Measurements from ENCODE around the gene TMEM31.

Gene TMEM31

DNA sequence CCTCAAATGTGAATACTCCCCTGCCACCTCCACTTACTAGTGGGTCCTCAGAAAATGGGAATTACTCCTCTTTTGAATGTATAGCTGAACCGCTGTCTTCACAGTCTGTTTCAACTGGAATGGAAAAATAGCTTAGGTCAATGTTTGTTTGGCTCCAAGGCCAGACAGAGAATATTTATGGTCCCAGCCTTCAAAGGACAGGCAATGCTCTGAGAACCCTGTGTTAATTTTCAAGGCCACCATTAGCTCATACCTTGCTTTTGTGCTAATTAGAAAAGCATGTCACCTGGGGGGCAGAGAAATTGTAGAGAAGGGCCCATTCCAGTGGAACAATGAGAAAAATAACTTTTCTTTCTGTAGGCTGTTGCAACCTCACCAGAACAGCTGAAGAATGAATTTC, 19.6 kb upstream of the TMEM31 start:
- peaks cover 5% of the 10 kb centered on the region for H3K36me3 Mint-ChIP-seq (ENCODE audit: low read depth)
- H3K27ac Mint-ChIP-seq, result no peak overlapping the region
- no peak overlapping the region for H3K4me3 Mint-ChIP-seq
- H3K9me3 Mint-ChIP-seq, result no peaks in the 10 kb centered on the region
- no peak for DNase-seq
- H3K27me3 Mint-ChIP-seq, result peaks cover 24% of the 10 kb centered on the region
- no peaks in the 10 kb centered on the region for H3K4me1 Mint-ChIP-seq (ENCODE audit: low read depth)

DNA sequence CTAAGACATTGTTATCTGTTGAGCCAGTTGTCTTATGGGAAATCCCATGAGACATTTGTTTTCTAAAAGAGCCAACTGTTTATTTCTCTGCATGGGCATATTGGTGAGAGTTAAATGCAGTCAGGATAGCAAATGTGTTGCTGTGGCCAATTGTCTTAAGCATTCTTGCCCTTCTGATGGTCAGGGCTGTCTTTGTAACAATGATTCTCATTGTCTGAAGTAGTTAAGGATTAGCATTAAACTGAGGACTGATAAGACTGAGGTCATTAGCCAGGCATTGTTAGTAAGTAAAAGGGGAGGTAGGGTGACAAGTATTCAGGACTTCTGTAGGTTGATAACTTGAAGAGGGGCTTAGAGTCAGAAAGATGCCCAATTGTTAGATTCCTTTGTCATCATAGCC, 13.0 kb upstream of the TMEM31 start:
- no peak overlapping the region for H3K4me3 Mint-ChIP-seq
- H3K4me1 Mint-ChIP-seq (ENCODE audit: low read depth), result no peaks in the 10 kb centered on the region
- H3K27ac Mint-ChIP-seq, result no peak overlapping the region
- no peak for DNase-seq
- H3K9me3 Mint-ChIP-seq, result no peaks in the 10 kb centered on the region
- peaks cover 40% of the 10 kb centered on the region for H3K27me3 Mint-ChIP-seq
- H3K36me3 Mint-ChIP-seq (ENCODE audit: low read depth), result no peaks in the 10 kb centered on the region

DNA sequence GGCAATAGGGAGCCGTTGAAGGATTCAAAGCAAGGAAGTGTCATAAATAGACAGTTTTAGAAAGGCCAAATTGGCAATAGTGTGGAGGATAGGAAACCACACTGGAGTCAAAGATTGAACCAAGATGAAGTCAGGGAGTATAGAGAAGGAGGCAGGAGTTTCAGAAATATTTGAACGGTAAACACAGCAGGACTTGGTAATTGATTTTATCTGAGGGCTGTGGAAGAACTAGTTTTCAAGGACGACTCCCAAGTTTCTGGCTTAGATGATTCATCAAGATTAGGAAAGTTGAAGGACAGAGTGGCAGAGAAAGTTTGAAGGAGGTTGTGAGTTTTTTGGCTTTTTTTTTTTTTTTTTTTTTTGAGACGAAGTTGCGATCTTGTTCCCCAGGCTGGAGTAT, 11.5 kb upstream of the TMEM31 start:
- H3K27ac Mint-ChIP-seq, result no peak overlapping the region
- no peaks in the 10 kb centered on the region for H3K9me3 Mint-ChIP-seq
- H3K4me1 Mint-ChIP-seq (ENCODE audit: low read depth), result no peaks in the 10 kb centered on the region
- H3K4me3 Mint-ChIP-seq, result no peak overlapping the region
- no peak for DNase-seq
- no peaks in the 10 kb centered on the region for H3K36me3 Mint-ChIP-seq (ENCODE audit: low read depth)
- peaks cover 39% of the 10 kb centered on the region for H3K27me3 Mint-ChIP-seq

DNA sequence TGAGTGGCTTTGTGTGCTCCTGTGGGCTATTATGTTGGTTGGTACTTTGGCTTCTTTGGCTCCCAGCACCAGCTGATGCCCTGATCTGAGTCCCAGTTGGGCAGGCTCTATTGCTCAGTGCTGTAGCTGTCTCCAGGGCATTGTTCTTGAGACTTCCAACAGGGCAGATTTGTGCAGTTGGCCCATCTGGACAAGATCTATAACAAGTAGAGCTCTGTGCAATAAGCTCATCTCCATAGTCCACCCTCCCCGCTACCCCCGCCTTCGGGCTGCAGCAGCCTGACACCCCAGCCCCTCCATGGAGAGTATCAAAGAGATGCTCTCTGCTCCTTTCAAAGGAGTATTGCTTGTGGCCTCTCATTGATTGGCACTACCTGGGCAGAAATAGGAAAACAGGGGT, 5.8 kb upstream of the TMEM31 start:
- no peak for DNase-seq
- no peak overlapping the region for H3K27ac Mint-ChIP-seq
- H3K9me3 Mint-ChIP-seq, result no peaks in the 10 kb centered on the region
- no peaks in the 10 kb centered on the region for H3K4me1 Mint-ChIP-seq (ENCODE audit: low read depth)
- peaks cover 32% of the 10 kb centered on the region for H3K27me3 Mint-ChIP-seq
- H3K4me3 Mint-ChIP-seq, result no peak overlapping the region
- no peaks in the 10 kb centered on the region for H3K36me3 Mint-ChIP-seq (ENCODE audit: low read depth)

DNA sequence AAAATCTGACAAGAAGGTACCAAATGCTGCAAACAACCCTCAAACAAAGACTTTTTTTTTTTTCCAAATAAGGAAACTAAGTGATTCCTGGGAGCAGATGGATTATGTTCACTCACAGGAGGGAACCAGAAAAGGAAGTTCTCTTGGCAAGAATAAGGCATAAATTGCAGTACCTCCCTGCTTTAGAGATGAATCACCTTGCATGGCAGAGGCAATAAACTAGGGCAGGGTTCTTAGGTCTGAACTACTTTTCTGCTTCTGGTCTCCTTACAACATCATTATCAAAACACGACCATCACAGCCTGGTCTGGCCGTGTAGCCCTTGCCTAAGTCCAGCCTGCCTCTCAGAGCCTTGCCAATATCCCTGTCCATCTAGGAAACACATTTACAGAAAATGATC, 6.3 kb downstream of the TMEM31 start:
- peaks cover 10% of the 10 kb centered on the region for H3K27me3 Mint-ChIP-seq
- no peaks in the 10 kb centered on the region for H3K9me3 Mint-ChIP-seq
- no peaks in the 10 kb centered on the region for H3K4me1 Mint-ChIP-seq (ENCODE audit: low read depth)
- no peak for DNase-seq
- no peak overlapping the region for H3K27ac Mint-ChIP-seq
- no peaks in the 10 kb centered on the region for H3K36me3 Mint-ChIP-seq (ENCODE audit: low read depth)
- H3K4me3 Mint-ChIP-seq, result no peak overlapping the region

DNA sequence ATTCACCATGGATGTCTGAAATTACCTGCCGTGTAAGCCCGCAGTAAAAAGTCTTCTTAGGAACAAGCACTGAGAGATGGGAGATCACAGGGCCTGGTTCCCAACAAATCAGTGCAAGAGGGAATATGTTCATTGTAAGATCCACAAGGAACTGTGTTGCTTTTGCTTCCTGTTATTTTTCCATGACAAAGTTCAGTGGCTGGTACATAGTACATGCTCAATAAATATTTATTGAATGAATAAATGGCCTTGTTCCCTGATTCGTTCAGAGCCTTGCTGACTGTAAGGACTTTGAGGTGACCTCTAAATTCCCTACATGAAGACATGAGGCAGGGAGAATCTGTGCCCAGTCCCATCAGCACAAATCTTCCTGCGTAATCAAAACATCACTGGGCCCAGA, 7.4 kb downstream of the TMEM31 start:
- H3K4me1 Mint-ChIP-seq (ENCODE audit: low read depth), result no peaks in the 10 kb centered on the region
- H3K27ac Mint-ChIP-seq, result no peak overlapping the region
- no peaks in the 10 kb centered on the region for H3K9me3 Mint-ChIP-seq
- H3K4me3 Mint-ChIP-seq, result no peak overlapping the region
- peaks cover 17% of the 10 kb centered on the region for H3K27me3 Mint-ChIP-seq
- H3K36me3 Mint-ChIP-seq (ENCODE audit: low read depth), result no peaks in the 10 kb centered on the region
- DNase-seq, result no peak

DNA sequence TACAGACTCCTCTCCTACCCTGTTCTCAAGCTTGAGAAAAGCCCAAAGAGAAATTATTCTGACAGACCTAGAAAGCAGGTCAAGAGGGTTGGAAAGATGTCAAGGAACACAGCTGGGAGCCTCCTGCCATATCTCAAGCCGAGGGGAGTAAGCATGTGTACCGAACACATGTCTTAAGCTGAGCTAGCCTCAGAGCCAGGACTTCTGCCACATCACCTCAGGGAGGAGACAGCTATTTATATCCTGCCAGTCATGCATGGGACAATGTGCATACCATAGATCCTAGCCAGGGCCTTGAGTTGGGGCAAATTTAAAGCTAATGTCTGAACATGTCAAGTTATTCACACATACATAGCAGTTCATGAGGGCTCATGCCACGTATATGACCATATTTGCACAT, 11.8 kb downstream of the TMEM31 start:
- Mint-ChIP-seq H3K27ac (no peak overlapping the region), H3K27me3 (peaks cover 45% of the 10 kb centered on the region), H3K9me3 (no peaks in the 10 kb centered on the region), H3K4me3 (no peak overlapping the region), H3K36me3 (ENCODE audit: low read depth) (no peaks in the 10 kb centered on the region), H3K4me1 (ENCODE audit: low read depth) (no peaks in the 10 kb centered on the region)
- no peak for DNase-seq

DNA sequence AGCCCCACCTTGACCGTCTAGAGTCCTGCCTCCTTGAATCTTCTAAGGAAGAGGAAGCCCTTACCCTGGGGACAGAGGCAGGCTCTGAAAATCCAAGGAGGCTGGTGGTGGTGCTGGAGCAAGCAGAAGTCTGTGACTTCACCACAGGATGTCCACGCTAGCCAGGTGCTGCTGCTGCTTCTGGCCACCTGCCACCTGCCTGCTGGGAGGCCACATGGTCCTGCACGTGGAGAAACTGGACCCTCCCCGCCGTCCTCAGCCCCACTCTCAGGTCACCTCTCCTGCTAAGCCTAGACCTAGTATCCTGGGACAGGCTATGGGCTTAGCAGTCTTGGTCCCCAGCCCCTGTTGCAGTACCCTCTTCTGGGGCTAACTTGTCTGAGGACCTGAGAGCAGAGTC, 15.8 kb downstream of the TMEM31 start:
- H3K27me3 Mint-ChIP-seq, result peaks cover 69% of the 10 kb centered on the region
- no peaks in the 10 kb centered on the region for H3K36me3 Mint-ChIP-seq (ENCODE audit: low read depth)
- no peak overlapping the region for H3K4me3 Mint-ChIP-seq
- no peak for DNase-seq
- H3K4me1 Mint-ChIP-seq (ENCODE audit: low read depth), result no peaks in the 10 kb centered on the region
- H3K27ac Mint-ChIP-seq, result no peak overlapping the region
- H3K9me3 Mint-ChIP-seq, result no peaks in the 10 kb centered on the region

DNA sequence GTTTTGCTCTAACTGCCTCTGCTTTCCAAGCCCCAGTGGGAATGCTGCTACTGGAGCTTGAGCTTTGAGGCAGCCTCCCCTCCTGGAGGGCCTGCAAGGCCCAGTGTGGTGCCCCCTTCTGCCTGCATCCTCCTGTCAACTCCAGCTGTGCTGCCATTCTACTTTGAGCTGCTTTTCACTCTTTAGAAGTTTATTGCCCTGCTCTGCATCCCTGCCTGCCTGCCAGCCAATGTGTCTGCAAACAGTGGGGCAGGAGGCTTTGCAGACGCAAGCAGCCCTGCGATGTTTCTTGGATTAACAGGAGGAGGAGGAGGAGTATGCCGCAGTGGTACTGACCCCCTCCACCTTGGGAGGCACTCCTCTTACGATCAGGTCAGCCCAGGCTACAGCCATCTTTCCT, 16.4 kb downstream of the TMEM31 start:
- Mint-ChIP-seq H3K27ac (no peak overlapping the region), H3K4me1 (ENCODE audit: low read depth) (no peaks in the 10 kb centered on the region), H3K9me3 (no peaks in the 10 kb centered on the region), H3K36me3 (ENCODE audit: low read depth) (no peaks in the 10 kb centered on the region), H3K27me3 (peaks cover 70% of the 10 kb centered on the region), H3K4me3 (no peak overlapping the region)
- no peak for DNase-seq

DNA sequence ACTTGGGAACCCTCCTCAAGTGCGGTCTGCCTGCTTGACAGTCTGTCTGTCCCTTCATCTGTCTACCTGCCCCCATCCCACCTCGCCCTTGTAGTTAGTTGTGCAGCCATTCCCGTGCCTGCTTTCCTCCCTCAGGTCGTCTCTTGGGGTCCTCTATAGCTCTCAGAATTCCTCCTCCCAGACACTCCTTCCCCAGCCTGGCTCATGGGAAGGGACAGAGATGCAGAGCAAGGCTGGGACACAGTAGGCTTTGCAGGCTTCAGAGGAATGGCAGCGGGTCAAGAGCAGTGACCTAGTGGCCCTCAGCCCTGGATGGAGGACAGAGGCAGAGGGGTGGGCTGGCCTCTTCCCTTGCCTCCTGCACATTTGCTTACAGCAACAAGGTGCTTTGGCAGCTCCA, 18.3 kb downstream of the TMEM31 start:
- no peaks in the 10 kb centered on the region for H3K9me3 Mint-ChIP-seq
- DNase-seq, result no peak
- no peak overlapping the region for H3K4me3 Mint-ChIP-seq
- H3K36me3 Mint-ChIP-seq (ENCODE audit: low read depth), result no peaks in the 10 kb centered on the region
- peaks cover 65% of the 10 kb centered on the region for H3K27me3 Mint-ChIP-seq
- H3K27ac Mint-ChIP-seq, result no peak overlapping the region
- no peaks in the 10 kb centered on the region for H3K4me1 Mint-ChIP-seq (ENCODE audit: low read depth)

DNA sequence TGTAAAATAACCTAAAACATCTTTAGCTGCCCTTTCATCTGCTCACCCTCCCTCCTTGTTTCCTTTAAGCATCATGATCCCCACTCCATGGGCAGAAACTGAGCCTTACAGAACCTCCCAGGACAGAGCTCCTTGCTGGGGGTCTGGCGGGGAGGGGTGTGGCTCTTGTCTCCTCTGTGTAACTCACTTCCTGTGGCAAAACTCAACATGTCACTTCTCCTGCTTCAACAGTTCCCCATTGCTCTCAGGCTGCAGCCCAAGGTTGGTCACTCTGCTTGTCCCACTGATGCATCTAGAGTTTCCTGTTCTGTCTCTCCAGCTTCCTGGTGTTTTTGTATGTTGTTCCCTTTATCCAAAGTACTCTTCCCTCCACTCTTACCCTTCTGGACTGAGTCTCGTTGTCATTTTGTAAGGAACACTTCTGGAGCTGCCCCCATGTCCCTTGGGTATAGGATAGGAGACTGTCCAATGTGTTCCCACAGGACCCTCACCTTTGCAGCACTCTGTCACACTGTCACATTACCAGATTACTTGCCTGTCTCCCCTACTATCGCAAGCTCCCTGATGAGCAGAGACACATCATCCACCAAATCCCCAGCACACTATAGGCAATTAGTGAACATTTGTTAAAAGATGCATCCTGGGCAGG, 19.6 kb downstream of the TMEM31 start:
- Mint-ChIP-seq H3K4me1 (ENCODE audit: low read depth) (no peaks in the 10 kb centered on the region), H3K36me3 (ENCODE audit: low read depth) (no peaks in the 10 kb centered on the region), H3K27ac (no peak overlapping the region), H3K4me3 (no peak overlapping the region), H3K27me3 (peaks cover 57% of the 10 kb centered on the region), H3K9me3 (no peaks in the 10 kb centered on the region)
- no peak for DNase-seq

DNA sequence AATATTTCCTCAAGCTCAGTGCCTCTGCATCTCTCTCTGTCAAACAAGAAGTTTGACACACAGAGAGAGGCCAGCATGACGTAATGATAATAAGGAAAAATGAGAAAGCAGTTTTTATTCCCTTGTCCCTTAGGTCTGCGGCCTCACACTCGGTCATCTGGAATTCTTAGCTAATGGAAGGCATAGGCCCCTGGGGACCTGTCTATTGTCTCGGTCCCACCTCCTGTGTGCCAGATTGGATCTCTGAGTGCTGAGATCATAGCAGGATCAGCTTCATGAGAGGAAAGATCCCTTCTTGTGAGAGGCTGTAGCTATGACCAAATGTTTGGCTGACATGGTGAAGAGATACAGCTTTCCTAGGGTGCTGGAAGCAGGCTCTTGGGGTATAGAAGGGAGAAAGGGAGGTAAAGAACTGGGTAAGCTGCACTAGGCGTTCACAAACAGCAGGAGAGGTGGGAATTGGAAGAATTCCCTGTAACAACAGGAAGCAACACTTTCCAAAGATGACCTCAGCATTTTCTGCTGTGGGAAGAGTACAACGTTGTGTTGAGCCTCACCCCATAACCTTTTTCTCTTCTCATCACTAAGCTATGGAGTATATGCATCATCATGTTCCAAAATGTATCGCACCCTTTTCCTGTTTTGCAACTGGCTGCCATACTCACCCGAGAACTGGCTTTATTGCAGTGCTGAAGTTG, 20.2 kb downstream of the TMEM31 start:
- Mint-ChIP-seq H3K4me3 (no peak overlapping the region), H3K36me3 (ENCODE audit: low read depth) (no peaks in the 10 kb centered on the region), H3K4me1 (ENCODE audit: low read depth) (no peaks in the 10 kb centered on the region), H3K27me3 (peaks cover 53% of the 10 kb centered on the region), H3K27ac (no peak overlapping the region), H3K9me3 (no peaks in the 10 kb centered on the region)
- DNase-seq, result no peak

DNA sequence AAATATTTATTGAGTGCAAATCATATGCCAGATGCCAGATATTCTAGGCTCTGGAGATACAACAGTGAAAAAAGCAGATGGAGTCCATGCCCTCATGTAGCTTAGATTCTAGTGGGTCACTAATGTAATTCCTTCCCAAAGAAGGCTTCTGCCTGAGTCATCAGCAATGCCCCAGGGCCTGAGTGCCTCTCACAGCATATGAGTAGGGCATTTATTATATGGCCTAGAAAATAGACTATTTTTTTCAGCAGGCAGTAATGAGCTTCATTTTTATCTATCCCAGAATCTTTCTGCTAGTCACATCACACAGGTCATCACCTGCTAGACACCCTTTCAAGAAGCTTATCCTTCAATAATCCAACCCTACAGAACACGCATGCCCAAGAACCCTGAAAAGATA, 22.3 kb downstream of the TMEM31 start:
- H3K4me1 Mint-ChIP-seq (ENCODE audit: low read depth), result no peaks in the 10 kb centered on the region
- peaks cover 50% of the 10 kb centered on the region for H3K27me3 Mint-ChIP-seq
- DNase-seq, result no peak

DNA sequence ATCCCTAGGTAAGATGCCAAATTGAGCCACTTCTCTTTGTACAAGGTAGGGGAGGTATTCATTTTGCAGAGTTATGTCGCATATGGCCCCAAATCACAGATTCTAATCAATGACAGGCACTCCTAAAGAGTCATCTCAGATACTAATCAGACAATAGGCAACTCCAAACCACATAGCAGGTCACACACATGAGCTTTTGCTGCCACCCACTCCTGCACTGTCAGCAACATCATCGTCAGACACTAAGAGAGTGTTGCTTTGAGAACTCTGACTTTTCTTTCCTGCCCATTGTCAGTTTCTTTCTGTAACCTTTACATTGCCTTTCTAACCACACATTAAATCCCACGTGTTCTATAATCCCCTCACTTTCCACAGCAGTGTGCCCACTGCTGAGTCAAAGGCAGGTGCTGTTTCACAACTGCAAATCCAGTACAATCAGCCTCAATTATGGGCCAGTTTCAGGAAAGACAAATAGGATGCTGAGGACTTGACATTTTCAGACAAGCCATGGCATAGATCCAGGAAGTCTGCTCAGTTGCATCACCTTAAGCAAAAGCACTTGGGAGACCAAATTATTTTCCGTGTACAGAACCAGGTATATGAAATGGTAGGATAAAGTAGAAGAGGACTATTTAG, 23.5 kb downstream of the TMEM31 start:
- no peak for DNase-seq
- peaks cover 53% of the 10 kb centered on the region for H3K27me3 Mint-ChIP-seq
- no peaks in the 10 kb centered on the region for H3K36me3 Mint-ChIP-seq (ENCODE audit: low read depth)
- no peak overlapping the region for H3K4me3 Mint-ChIP-seq
- no peaks in the 10 kb centered on the region for H3K4me1 Mint-ChIP-seq (ENCODE audit: low read depth)
- H3K9me3 Mint-ChIP-seq, result no peaks in the 10 kb centered on the region
- H3K27ac Mint-ChIP-seq, result no peak overlapping the region

More for the DNA sequence above, 22.3 kb downstream of the TMEM31 start:
- Mint-ChIP-seq H3K36me3 (ENCODE audit: low read depth) (no peaks in the 10 kb centered on the region), H3K27ac (no peak overlapping the region), H3K9me3 (no peaks in the 10 kb centered on the region), H3K4me3 (no peak overlapping the region)

DNA sequence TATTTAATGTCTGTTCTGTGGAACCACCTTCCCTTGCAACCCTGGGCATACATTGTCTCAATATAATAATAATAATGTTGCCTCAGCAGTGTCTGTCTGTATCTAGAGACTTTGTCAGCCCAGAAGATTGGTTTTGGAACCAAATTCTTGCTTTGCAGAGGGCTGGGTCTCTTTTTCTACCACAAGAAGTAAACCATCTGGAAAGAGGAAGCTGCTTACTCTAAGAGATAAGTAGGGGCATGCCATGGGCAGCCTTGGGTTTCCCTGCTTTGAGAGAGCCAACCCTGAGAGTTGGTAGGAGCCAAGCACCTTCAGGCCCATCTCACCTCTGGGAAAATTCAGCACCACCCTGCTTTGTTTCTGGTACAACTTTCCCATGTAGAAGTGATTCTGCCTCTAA, 27.0 kb downstream of the TMEM31 start:
- no peaks in the 10 kb centered on the region for H3K4me1 Mint-ChIP-seq (ENCODE audit: low read depth)
- peaks cover 25% of the 10 kb centered on the region for H3K27me3 Mint-ChIP-seq
- H3K4me3 Mint-ChIP-seq, result no peak overlapping the region
- no peak for DNase-seq
- no peak overlapping the region for H3K27ac Mint-ChIP-seq
- no peaks in the 10 kb centered on the region for H3K36me3 Mint-ChIP-seq (ENCODE audit: low read depth)
- H3K9me3 Mint-ChIP-seq, result no peaks in the 10 kb centered on the region

Data from activated T-cell treated with anti-CD3 and anti-CD28 coated beads, Interleukin-2, amount 50 U/mL, for 24 hours (primary cell).